HUES64 (cell line): ENCODE data around the gene CKAP2L.
"Not testable (repeated sequence)": the region's sequence is repeated elsewhere in the genome, so short reads cannot be mapped to it uniquely, and the experiment has no call there.

Experiments
- H3K27ac ChIP-seq: 2 replicates; pipeline ENCODE4 v1.7.0; 2013; ENCODE audit warnings: low read depth, low read length, inconsistent platforms
- H3K27me3 ChIP-seq: 2 replicates; pipeline ENCODE4 v1.6.1; 2013; ENCODE audit warnings: mild to moderate bottlenecking, low read length; ENCODE audit not compliant: insufficient read depth
- H3K36me3 ChIP-seq: 2 replicates; pipeline ENCODE4 v1.6.1; 2013; ENCODE audit warnings: mild to moderate bottlenecking, low read length; ENCODE audit not compliant: insufficient read depth
- H3K4me1 ChIP-seq: 2 replicates; pipeline ENCODE4 v1.6.1; 2013; ENCODE audit warnings: mild to moderate bottlenecking, low read length, moderate library complexity; ENCODE audit not compliant: insufficient read depth
- H3K4me3 ChIP-seq: 2 replicates; pipeline ENCODE4 v1.5.1; 2013; ENCODE audit warnings: mild to moderate bottlenecking, low read length, moderate library complexity
- H3K9ac ChIP-seq: 2 replicates; pipeline ENCODE4 v1.6.1; 2013; ENCODE audit warnings: mild to moderate bottlenecking, low read depth, low read length
- H3K9me3 ChIP-seq: 2 replicates; pipeline ENCODE4 v1.6.1; 2013; ENCODE audit warnings: low read depth, low read length; ENCODE audit not compliant: insufficient read depth
- WGBS: fragments of 150-250, 120-280 bp; methylation state at CpG from one replicate; pipeline ENCODE4 v1.1.7; 2013; ENCODE audit warnings: missing lambda C conversion rate; 5-methylcytosine and 5-hydroxymethylcytosine counted together

CKAP2L gene

DNA sequence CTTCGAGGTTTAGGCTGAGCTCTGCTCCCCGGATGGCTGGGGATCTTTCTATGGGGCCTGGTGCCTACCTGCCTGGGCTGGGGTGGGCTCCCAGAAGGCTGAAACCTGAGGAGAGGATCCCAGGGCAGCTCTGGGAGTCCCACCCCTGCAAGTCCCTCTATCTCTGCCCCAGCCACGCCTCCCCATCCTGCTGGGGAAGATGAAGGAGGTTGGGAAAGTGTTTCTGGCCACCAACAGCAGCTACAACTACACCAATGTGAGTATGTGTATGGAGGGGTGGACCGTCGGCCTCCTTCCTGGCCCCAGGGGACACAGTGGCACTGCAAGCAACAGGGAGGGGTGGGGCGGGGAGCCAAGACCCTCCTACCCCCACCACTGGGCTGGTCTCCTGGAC, 40.9 kb downstream of the CKAP2L start:
- 86% methylated on average over 4 of the region's 6 CpGs for WGBS
- H3K4me3 ChIP-seq: no peak overlapping the region
- no peaks in the 10 kb centered on the region for H3K9me3 ChIP-seq
- no peak overlapping the region for H3K27ac ChIP-seq
- H3K4me1 ChIP-seq: no peaks in the 10 kb centered on the region
- no peaks in the 10 kb centered on the region for H3K36me3 ChIP-seq
- H3K27me3 ChIP-seq: no peaks in the 10 kb centered on the region
- H3K9ac ChIP-seq: no peak overlapping the region

GRCh38 chr2:112722816-112723546, 41.4 kb downstream of the CKAP2L start:
- Histone ChIP-seq H3K36me3 (no peaks in the 10 kb centered on the region), H3K27ac (no peak overlapping the region), H3K9ac (no peak overlapping the region), H3K4me3 (no peak overlapping the region), H3K4me1 (no peaks in the 10 kb centered on the region), H3K27me3 (no peaks in the 10 kb centered on the region), H3K9me3 (no peaks in the 10 kb centered on the region)
- 94% methylated on average over 9 of the region's 9 CpGs for WGBS

GRCh38 chr2:112721819-112722522, 42.4 kb downstream of the CKAP2L start:
- Histone ChIP-seq H3K36me3 (no peaks in the 10 kb centered on the region), H3K9me3 (no peaks in the 10 kb centered on the region), H3K4me1 (no peaks in the 10 kb centered on the region), H3K4me3 (no peak overlapping the region), H3K27me3 (no peaks in the 10 kb centered on the region), H3K9ac (no peak overlapping the region), H3K27ac (no peak overlapping the region)
- 88% methylated on average over 23 of the region's 23 CpGs for WGBS

GRCh38 chr2:112720785-112721184, 43.6 kb downstream of the CKAP2L start, which contains the start of gene NT5DC4:
TSS of gene NT5DC4 (plus strand) at chr2:112721020. CDS start at chr2:112721080, 60 bp downstream.
- WGBS: 92% methylated on average over 6 of the region's 6 CpGs
- no peak within 1 kb of the TSS for H3K4me3 ChIP-seq

DNA sequence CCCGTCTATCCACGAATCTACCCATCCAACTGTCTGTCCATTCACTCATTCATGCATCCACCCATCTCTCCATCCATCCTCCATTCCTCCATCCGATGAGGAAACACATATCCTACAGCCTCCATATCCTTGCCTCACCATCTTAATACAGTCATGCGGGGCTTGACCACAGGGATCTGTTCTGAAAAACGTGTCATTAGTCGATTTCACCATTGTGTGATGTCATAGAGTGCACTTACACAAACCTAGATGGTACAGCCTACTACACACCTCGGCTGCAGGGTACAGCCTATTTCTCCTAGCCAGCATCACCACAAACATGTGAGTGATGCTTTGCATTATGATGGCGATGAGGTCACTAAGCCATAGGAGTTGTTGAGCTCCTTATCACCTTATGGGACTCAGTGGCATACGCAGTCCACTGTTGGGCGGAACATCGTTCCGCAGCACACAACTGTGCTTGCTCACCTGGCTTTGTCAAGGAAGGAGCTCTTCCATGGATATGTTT, 45.5 kb downstream of the CKAP2L start:
- Histone ChIP-seq H3K27me3 (no peaks in the 10 kb centered on the region), H3K4me1 (no peaks in the 10 kb centered on the region), H3K27ac (no peak overlapping the region), H3K9ac (no peak overlapping the region), H3K36me3 (no peaks in the 10 kb centered on the region), H3K9me3 (no peaks in the 10 kb centered on the region), H3K4me3 (no peak overlapping the region)
- 87% methylated on average over 12 of the region's 12 CpGs for WGBS

More at GRCh38 chr2:112720785-112721184, 43.6 kb downstream of the CKAP2L start, which contains the start of gene NT5DC4:
- no peak within 1 kb of the TSS for H3K27ac ChIP-seq
- H3K4me1 ChIP-seq: no peaks in the 10 kb centered on the region
- H3K9ac ChIP-seq: no peak within 1 kb of the TSS
- no peaks in the 10 kb centered on the region for H3K27me3 ChIP-seq
- H3K36me3 ChIP-seq: no peaks in the 10 kb centered on the region
- no peaks in the 10 kb centered on the region for H3K9me3 ChIP-seq

GRCh38 chr2:112716826-112717352, 47.5 kb downstream of the CKAP2L start:
- H3K9me3 ChIP-seq, H3K4me3 ChIP-seq, H3K9ac ChIP-seq, H3K27me3 ChIP-seq, H3K36me3 ChIP-seq, H3K4me1 ChIP-seq, H3K27ac ChIP-seq: not testable (repeated sequence)
- 92% methylated on average over 1 of the region's 5 CpGs for WGBS

DNA sequence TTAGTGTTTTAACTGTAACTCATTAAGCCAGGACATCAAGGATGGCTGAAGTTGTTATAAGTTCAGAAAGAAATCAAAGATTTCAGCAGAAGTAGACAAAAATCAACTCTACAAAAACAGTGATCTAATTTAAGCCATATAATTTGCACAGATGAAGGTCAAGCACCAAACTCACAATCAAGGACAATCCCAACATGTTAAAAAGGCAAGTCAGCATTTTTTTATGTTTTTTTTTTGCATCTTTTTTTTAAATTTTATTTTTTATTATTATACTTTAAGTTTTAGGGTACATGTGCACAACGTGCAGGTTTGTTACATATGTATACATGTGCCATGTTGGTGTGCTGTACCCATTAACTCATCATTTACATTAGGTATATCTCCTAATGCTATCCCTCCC, 48.3 kb downstream of the CKAP2L start:
- not testable (repeated sequence) for H3K9ac ChIP-seq, H3K4me3 ChIP-seq, H3K27ac ChIP-seq, H3K27me3 ChIP-seq, H3K4me1 ChIP-seq, H3K9me3 ChIP-seq, H3K36me3 ChIP-seq
- WGBS: no CpG with 5 or more reads among the region's 1 CpG

GRCh38 chr2:112714836-112715631, 49.4 kb downstream of the CKAP2L start:
- H3K36me3 ChIP-seq: no peaks in the 10 kb centered on the region
- no peaks in the 10 kb centered on the region for H3K4me1 ChIP-seq
- no peak overlapping the region for H3K9ac ChIP-seq
- no peak overlapping the region for H3K4me3 ChIP-seq
- H3K9me3 ChIP-seq: no peaks in the 10 kb centered on the region
- H3K27ac ChIP-seq: no peak overlapping the region
- no peaks in the 10 kb centered on the region for H3K27me3 ChIP-seq
- WGBS: 93% methylated on average over 7 of the region's 7 CpGs

DNA sequence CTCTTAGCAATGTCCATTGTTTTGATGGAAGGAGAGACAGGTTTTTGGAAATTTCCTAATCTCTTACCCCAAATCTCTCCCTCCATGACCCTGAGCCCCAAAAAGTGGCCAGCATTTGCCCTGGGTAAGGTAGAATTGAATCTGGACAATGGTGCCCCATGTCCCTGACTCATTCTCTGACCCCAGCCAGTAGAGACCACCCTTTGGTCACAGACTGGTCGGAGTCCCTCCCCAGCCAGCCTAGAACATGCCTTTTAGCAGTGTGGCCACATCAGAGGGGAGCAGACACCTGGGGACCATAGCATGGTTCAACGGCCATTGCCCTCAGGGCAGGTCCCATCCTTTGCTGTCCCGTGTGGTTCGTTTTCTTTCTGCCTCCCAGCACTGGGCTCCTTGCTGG, 50.1 kb downstream of the CKAP2L start:
- H3K27ac ChIP-seq: no peak overlapping the region
- 90% methylated on average over 4 of the region's 4 CpGs for WGBS

DNA sequence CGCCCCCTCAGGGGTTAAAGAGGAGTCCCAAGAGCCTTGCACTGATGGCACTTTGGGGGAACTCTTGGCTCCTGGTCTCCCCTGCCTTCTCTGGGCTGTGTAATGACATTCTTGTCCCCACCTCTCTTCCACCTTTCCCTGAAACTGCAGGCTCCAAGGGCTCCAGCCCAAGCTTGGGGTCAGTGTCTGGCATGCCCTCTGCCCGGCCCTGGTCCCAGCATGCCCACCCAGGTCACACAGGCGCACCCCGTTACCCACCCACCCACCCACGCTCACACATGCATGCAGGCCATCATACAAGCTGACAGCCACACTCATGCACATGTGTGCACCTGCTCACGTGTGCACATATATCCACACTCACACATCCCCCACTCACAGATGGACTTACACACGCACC, 50.5 kb downstream of the CKAP2L start:
- Histone ChIP-seq H3K9me3 (no peaks in the 10 kb centered on the region), H3K9ac (no peak overlapping the region), H3K27ac (no peak overlapping the region), H3K4me1 (no peaks in the 10 kb centered on the region), H3K36me3 (no peaks in the 10 kb centered on the region), H3K4me3 (no peak overlapping the region), H3K27me3 (no peaks in the 10 kb centered on the region)
- 90% methylated on average over 6 of the region's 7 CpGs for WGBS

More for the DNA sequence above, 50.1 kb downstream of the CKAP2L start:
- H3K4me3 ChIP-seq: no peak overlapping the region
- H3K9me3 ChIP-seq: no peaks in the 10 kb centered on the region
- no peaks in the 10 kb centered on the region for H3K4me1 ChIP-seq
- H3K36me3 ChIP-seq: no peaks in the 10 kb centered on the region
- H3K27me3 ChIP-seq: no peaks in the 10 kb centered on the region
- H3K9ac ChIP-seq: no peak overlapping the region

- no peaks in the 10 kb centered on the region for H3K27me3 ChIP-seq
- H3K9me3 ChIP-seq: no peaks in the 10 kb centered on the region
- no peak overlapping the region for H3K27ac ChIP-seq
- 91% methylated on average over 7 of the region's 7 CpGs for WGBS
- H3K36me3 ChIP-seq: no peaks in the 10 kb centered on the region
- no peak overlapping the region for H3K9ac ChIP-seq
- no peaks in the 10 kb centered on the region for H3K4me1 ChIP-seq
- no peak overlapping the region for H3K4me3 ChIP-seq
These were observed 50.9 kb downstream of the CKAP2L start for GRCh38 chr2:112713585-112713925.
